K562 (cell line): ENCODE data around the gene RNF152. TPM values are rescaled to one million over a fixed set of nuclear protein-coding genes. Genes with fewer than 3 reads are reported as not detected.

Experiments
- ATAC-seq: fragments of 200-7000 bp; cut with Tn5 transposase; 3 replicates; pipeline ENCODE4 v1.9.1; 2020; ENCODE audit warnings: moderate library complexity
- BruUV-seq: library from RNA; stranded (reverse); fragments of 400-500 nt; replicated peaks from 2 replicates; lab custom pipeline; 2021; lab: Mats Ljungman, UMichigan
- CTCF ChIA-PET: fragments of 300-600 bp; formaldehyde crosslinking; extraction: SDS; loops from one replicate; lab custom pipeline; 2021; ENCODE audit warnings: low intra/inter-chr PET ratio; lab: Yijun Ruan, JAX
- POLR2A ChIA-PET: fragments of 300-600, 350-650 bp; sonication (Branson Sonifier 250); formaldehyde crosslinking; extraction: SDS; loops from one replicate; lab custom pipeline; 2021; ENCODE audit warnings: antibody characterized with exemption, inconsistent platforms; lab: Yijun Ruan, JAX
- DNase-seq, 4 experiments: peaks; one replicate each; pipeline versions ENCODE4 v3.0.0 to v3.0.0-alpha.2; 2011 to 2018; ENCODE audit warnings: low spot score in 3 of 4, mixed read lengths in 3 of 4; ENCODE audit errors: extremely low read depth in 1 of 4
- FAIRE-seq: peaks from 2 replicates; lab custom pipeline; 2011; peaks lifted over from hg19 to GRCh38; lab: Jason Lieb, UNC
- H2AFZ ChIP-seq: 2 replicates; pipeline ENCODE4 v1.6.0; 2011; ENCODE audit warnings: low read depth, low read length, control low read depth, inconsistent platforms
- H3K27ac ChIP-seq: fragments of 200-600 bp; 3 replicates; pipeline ENCODE4 v1.8.0; 2011; ENCODE audit warnings: low read depth, mild to moderate bottlenecking, control low read depth, inconsistent platforms, low read length, moderate library complexity, mixed read lengths; ENCODE audit errors: extremely low read depth
- H3K27me3 ChIP-seq, 2 experiments: fragments of 300-600 bp in 1 of 2; 2 replicates in 1 of 2; 3 replicates in 1 of 2; pipeline versions ENCODE4 v1.6.0 to v1.8.0; 2011; ENCODE audit warnings: inconsistent platforms in 2 of 2, low read length in 2 of 2, mild to moderate bottlenecking in 1 of 2, mixed read lengths in 1 of 2, moderate library complexity in 1 of 2; ENCODE audit not compliant: control insufficient read depth in 2 of 2, insufficient read depth in 2 of 2
- H3K36me3 ChIP-seq: fragments of 300-600 bp; 3 replicates; pipeline ENCODE4 v1.8.0; 2011; ENCODE audit warnings: mild to moderate bottlenecking, low read length, inconsistent platforms; ENCODE audit not compliant: control insufficient read depth, insufficient read depth
- H3K4me1 ChIP-seq, 2 experiments: fragments of 200-600 bp in 1 of 2; replicated peaks in 1 of 2; 2 replicates in 1 of 2; 3 replicates in 1 of 2; pipeline versions ENCODE4 v1.5.1 to v1.8.0; 2011; ENCODE audit warnings: inconsistent platforms in 2 of 2, low read length in 2 of 2, mild to moderate bottlenecking in 1 of 2, mixed read lengths in 1 of 2, moderate library complexity in 1 of 2; ENCODE audit not compliant: control insufficient read depth in 2 of 2, insufficient read depth in 2 of 2
- H3K4me2 ChIP-seq: 2 replicates; pipeline ENCODE4 v1.6.1; 2011; ENCODE audit warnings: low read length, control low read depth, inconsistent platforms, mixed read lengths; ENCODE audit not compliant: insufficient read depth
- H3K4me3 ChIP-seq: fragments of 200-600 bp; sonication (generic), shearing (Covaris generic); 2 replicates; pipeline ENCODE4 v1.5.1; 2016; ENCODE audit warnings: control low read depth, inconsistent platforms
- H3K79me2 ChIP-seq: fragments of 200-600 bp; 3 replicates; pipeline ENCODE4 v1.8.0; 2011; ENCODE audit warnings: low read length, inconsistent platforms; ENCODE audit not compliant: control insufficient read depth, insufficient read depth
- H3K9ac ChIP-seq, 2 experiments: 2 replicates each; pipeline versions ENCODE4 v1.6.0 to v1.6.1; 2011; ENCODE audit warnings: low read depth in 2 of 2, low read length in 2 of 2, control low read depth in 1 of 2, inconsistent platforms in 1 of 2, mild to moderate bottlenecking in 1 of 2, mixed read lengths in 1 of 2; ENCODE audit not compliant: insufficient read depth in 1 of 2
- H3K9me1 ChIP-seq: one replicate; pipeline ENCODE4 v1.6.0; 2011; ENCODE audit warnings: inconsistent platforms, mild to moderate bottlenecking, low read length, moderate library complexity; ENCODE audit not compliant: control insufficient read depth, insufficient read depth
- H3K9me3 ChIP-seq: replicated peaks from 2 replicates; pipeline ENCODE4 v1.5.1; 2011; ENCODE audit warnings: low read depth, low read length, inconsistent platforms; ENCODE audit not compliant: control insufficient read depth, insufficient read depth
- H4K20me1 ChIP-seq: replicated peaks from 2 replicates; pipeline ENCODE4 v1.6.1; 2011; ENCODE audit warnings: low read length, inconsistent platforms, mixed read lengths; ENCODE audit not compliant: control insufficient read depth, insufficient read depth
- RAD21 ChIP-seq, 2 experiments: fragments of 250-450 bp in 1 of 2; fragments of 450-650 bp in 1 of 2; sonication (Bioruptor Pico) in 1 of 2; formaldehyde crosslinking in 1 of 2; IDR thresholded peaks in 1 of 2; conservative IDR thresholded peaks in 1 of 2; 2 replicates each; pipeline versions ENCODE4 v1.4.0 to v1.8.0; 2020 to 2022; ENCODE audit warnings: mild to moderate bottlenecking in 2 of 2, moderate library complexity in 1 of 2
- WGBS: fragments of 100-300 bp; shearing (Covaris generic); methylation state at CpG from one replicate; pipeline ENCODE4 v1.1.6; 2016; ENCODE audit warnings: low coverage, mixed read lengths; ENCODE audit not compliant: insufficient coverage; ENCODE audit errors: missing lambda C conversion rate; 5-methylcytosine and 5-hydroxymethylcytosine counted together
- in situ Hi-C: fragments of 300-500 bp; cut with MboI; formaldehyde crosslinking; loops from 4 replicates; pipeline ENCODE4 v1.15.0; 2018; ENCODE audit warnings: inconsistent platforms, mixed read lengths
- intact Hi-C: fragments of 100-400 bp; cut with micrococcal nuclease; formaldehyde crosslinking; loops from 2 replicates; pipeline ENCODE4 v1.14.2; 2022
- polyA plus RNA-seq, 8 experiments: library from polyadenylated mRNA; depleted of rRNA in 4 of 8; stranded (reverse) in 5 of 8; unstranded in 3 of 8; fragments of >200 nt; fragmentation: Nextera tagmentation in 2 of 8; fragmentation: Illumina TruSeq in 1 of 8; extraction: Ambion mirVana in 2 of 8; extraction: Trizol in 1 of 8; gene quantifications; 2 replicates each; pipeline versions ENCODE4 v1.2.1 to v1.2.3, GENCODE V29; 2011 to 2014; ENCODE audit warnings: inconsistent platforms in 1 of 8, missing spikeins in 1 of 8
- total RNA-seq, 7 experiments: library from RNA; depleted of rRNA in 6 of 7; stranded (reverse); fragments of >200 nt in 6 of 7; fragmentation: Illumina TruSeq in 2 of 7; extraction: Trizol in 2 of 7; gene quantifications; 2 replicates each; pipeline versions ENCODE4 v1.2.1 to v1.2.3, GENCODE V29; 2011 to 2021; ENCODE audit warnings: low replicate concordance in 1 of 7
- TF ChIP-seq, protein P1 (sequence below), 3 experiments: IDR thresholded peaks in 2 of 3; conservative IDR thresholded peaks in 1 of 3; 2 replicates each; pipeline ENCODE4 v1.5.1; 2011 to 2012; ENCODE audit warnings: low read length in 3 of 3, mild to moderate bottlenecking in 3 of 3, control low read depth in 2 of 3, improper control_type of control experiment in 1 of 3, inconsistent platforms in 1 of 3, low read depth in 1 of 3, mixed read lengths in 1 of 3, moderate library complexity in 1 of 3; ENCODE audit not compliant: insufficient read depth in 2 of 3
- TF ChIP-seq, protein P2 (sequence below): IDR thresholded peaks from 3 replicates; pipeline ENCODE4 v1.6.1; 2011; ENCODE audit warnings: borderline replicate concordance, mild to moderate bottlenecking, moderate library complexity; ENCODE audit not compliant: insufficient read length; ENCODE audit errors: extremely low read depth

Gene RNF152
- total and polyA plus RNA-seq, 9 of the 15 experiments (the other 6 are each of a cell fraction or from before 2014, with no cell fraction given): 0.04 to 0.05 TPM; not detected in 7

DNA sequence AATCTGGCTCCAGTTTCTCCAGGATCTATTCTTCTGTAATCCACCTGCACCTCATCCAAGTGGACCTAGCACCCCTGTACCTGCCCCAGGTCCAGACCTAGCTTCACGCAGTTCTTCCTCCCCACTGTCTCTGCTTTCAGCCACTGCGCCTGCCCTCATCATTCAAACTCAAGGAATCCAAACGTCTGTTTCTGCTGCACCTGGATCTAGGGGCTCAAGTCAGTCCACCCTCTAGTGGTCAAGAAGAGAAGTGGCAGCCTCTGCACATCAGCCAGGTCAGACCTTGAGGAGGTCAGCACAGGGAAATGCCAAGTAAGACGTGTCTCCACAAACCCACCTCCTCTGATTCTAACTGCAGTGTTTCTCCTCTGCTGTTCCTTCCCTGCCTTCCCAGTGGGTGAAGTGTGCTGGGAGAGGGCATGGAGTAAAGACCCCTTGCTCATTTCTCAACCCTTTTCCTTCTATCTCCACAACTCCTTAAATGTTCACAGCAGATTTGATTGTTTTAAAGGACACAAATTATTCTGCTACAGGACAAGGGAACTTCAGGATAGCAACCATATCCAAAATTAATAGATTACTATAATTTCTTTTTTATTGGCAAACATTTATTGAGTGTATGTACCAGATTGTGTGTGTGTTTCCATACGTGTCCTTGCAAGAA is 8.6 kb upstream of the RNF152 start:
- ChIA-PET POLR2A (interaction anchor here (0.6 kb wide), 1 partner anchor 277 kb away, joined by 3 read pairs; no protein-coding TSS in a partner anchor), CTCF (no interaction called here)
- peak; percentile 43 to 58 (median 56) for DNase-seq
- Histone ChIP-seq H4K20me1 (no peaks in the 10 kb centered on the region), H3K4me3 (no peak overlapping the region), H3K9ac (no peak overlapping the region), H3K4me2 (no peak overlapping the region), H3K27me3 (no peaks in the 10 kb centered on the region; a peak in 1 of 5 replicates), H3K36me3 (no peaks in the 10 kb centered on the region), H3K27ac (no peak overlapping the region), H3K9me1 (no peaks in the 10 kb centered on the region), H3K9me3 (no peaks in the 10 kb centered on the region), H3K4me1 (no peaks in the 10 kb centered on the region; a peak in 2 of 5 replicates), H3K79me2 (no peaks in the 10 kb centered on the region), H2AFZ (no peak overlapping the region)
- in situ Hi-C loops (no loop called here), intact Hi-C loops (loop anchor here (2.0 to 5.0 kb wide), 2 partner anchors 231 to 267 kb away; no protein-coding TSS in a partner anchor)
- TF ChIP-seq, protein P1, sequence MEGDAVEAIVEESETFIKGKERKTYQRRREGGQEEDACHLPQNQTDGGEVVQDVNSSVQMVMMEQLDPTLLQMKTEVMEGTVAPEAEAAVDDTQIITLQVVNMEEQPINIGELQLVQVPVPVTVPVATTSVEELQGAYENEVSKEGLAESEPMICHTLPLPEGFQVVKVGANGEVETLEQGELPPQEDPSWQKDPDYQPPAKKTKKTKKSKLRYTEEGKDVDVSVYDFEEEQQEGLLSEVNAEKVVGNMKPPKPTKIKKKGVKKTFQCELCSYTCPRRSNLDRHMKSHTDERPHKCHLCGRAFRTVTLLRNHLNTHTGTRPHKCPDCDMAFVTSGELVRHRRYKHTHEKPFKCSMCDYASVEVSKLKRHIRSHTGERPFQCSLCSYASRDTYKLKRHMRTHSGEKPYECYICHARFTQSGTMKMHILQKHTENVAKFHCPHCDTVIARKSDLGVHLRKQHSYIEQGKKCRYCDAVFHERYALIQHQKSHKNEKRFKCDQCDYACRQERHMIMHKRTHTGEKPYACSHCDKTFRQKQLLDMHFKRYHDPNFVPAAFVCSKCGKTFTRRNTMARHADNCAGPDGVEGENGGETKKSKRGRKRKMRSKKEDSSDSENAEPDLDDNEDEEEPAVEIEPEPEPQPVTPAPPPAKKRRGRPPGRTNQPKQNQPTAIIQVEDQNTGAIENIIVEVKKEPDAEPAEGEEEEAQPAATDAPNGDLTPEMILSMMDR (IDR thresholded peaks at IDR 0.05 in 2 of 3, conservative IDR thresholded peaks at IDR 0.05 in 1 of 3; ENCODE audit: insufficient read depth in 2 of 3, low read depth in 1 of 3, low read length in 3 of 3): peak; percentile 66 to 77 (median 68)
- peak; percentile 26 to 48; a peak in 2 of 4 replicates for TF ChIP-seq RAD21 (CRISPR knock-in tag; conservative IDR thresholded peaks at IDR 0.05 in 1 of 2, IDR thresholded peaks at IDR 0.05 in 1 of 2)
- TF ChIP-seq, protein P2, sequence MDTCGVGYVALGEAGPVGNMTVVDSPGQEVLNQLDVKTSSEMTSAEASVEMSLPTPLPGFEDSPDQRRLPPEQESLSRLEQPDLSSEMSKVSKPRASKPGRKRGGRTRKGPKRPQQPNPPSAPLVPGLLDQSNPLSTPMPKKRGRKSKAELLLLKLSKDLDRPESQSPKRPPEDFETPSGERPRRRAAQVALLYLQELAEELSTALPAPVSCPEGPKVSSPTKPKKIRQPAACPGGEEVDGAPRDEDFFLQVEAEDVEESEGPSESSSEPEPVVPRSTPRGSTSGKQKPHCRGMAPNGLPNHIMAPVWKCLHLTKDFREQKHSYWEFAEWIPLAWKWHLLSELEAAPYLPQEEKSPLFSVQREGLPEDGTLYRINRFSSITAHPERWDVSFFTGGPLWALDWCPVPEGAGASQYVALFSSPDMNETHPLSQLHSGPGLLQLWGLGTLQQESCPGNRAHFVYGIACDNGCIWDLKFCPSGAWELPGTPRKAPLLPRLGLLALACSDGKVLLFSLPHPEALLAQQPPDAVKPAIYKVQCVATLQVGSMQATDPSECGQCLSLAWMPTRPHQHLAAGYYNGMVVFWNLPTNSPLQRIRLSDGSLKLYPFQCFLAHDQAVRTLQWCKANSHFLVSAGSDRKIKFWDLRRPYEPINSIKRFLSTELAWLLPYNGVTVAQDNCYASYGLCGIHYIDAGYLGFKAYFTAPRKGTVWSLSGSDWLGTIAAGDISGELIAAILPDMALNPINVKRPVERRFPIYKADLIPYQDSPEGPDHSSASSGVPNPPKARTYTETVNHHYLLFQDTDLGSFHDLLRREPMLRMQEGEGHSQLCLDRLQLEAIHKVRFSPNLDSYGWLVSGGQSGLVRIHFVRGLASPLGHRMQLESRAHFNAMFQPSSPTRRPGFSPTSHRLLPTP: no peak
- 0% methylated on average over 2 of the region's 5 CpGs for WGBS
- peak; percentile 96 for ATAC-seq
- peak; percentile 82 for FAIRE-seq
- BruUV-seq: no TSS peak
